WTC11 (cell line): ENCODE measurements around the gene MTCL1. TPM values are rescaled to one million over a fixed set of nuclear protein-coding genes. Genes with fewer than 3 reads are reported as not detected.

Experiments
- ATAC-seq: fragments of 200-7000 bp; cut with Tn5 transposase; 2 replicates; pipeline ENCODE4 v1.10.0; 2021; ENCODE audit warnings: mild to moderate bottlenecking, moderate library complexity
- CTCF ChIA-PET: fragments of 300-600 bp; sonication (Branson Sonifier 250); formaldehyde crosslinking; loops from one replicate; lab custom pipeline; 2021; ENCODE audit warnings: antibody characterized with exemption; lab: Charles Lee
- POLR2A ChIA-PET: fragments of 350-600 bp; sonication (Branson Sonifier 250); formaldehyde crosslinking; loops from one replicate; lab custom pipeline; 2021; ENCODE audit warnings: antibody characterized with exemption; lab: Charles Lee
- DNase-seq: peaks from one replicate; pipeline ENCODE4 v3.0.0; 2021; ENCODE audit warnings: low spot score
- H3K27ac Mint-ChIP-seq: 2 replicates; pipeline ENCODE4 v1.8.0; 2021; ENCODE audit warnings: mixed read lengths
- H3K27me3 Mint-ChIP-seq: 2 replicates; pipeline ENCODE4 v1.8.0; 2021; ENCODE audit warnings: low read depth, mild to moderate bottlenecking, moderate library complexity, mixed read lengths
- H3K36me3 Mint-ChIP-seq: 2 replicates; pipeline ENCODE4 v1.8.0; 2021; ENCODE audit warnings: mixed read lengths
- H3K4me1 Mint-ChIP-seq: 2 replicates; pipeline ENCODE4 v1.8.0; 2022; ENCODE audit warnings: mixed read lengths
- H3K4me3 Mint-ChIP-seq: 2 replicates; pipeline ENCODE4 v1.8.0; 2021; ENCODE audit warnings: mild to moderate bottlenecking, moderate library complexity, mixed read lengths
- H3K9me3 Mint-ChIP-seq: 2 replicates; pipeline ENCODE4 v1.8.0; 2021; ENCODE audit warnings: mixed read lengths
- FOXJ3 ChIP-seq: sonication (generic); formaldehyde crosslinking; IDR thresholded peaks from 2 replicates; pipeline ENCODE4 v1.9.0; 2021; ENCODE audit warnings: missing genetic modification reagents, mild to moderate bottlenecking, borderline replicate concordance
- FOXP1 ChIP-seq: sonication (generic); formaldehyde crosslinking; IDR thresholded peaks from 2 replicates; pipeline ENCODE4 v1.8.0; 2022; ENCODE audit warnings: missing genetic modification reagents, mild to moderate bottlenecking, moderate library complexity, borderline replicate concordance
- GRHL2 ChIP-seq: fragments of 250-450 bp; sonication (Bioruptor Pico); IDR thresholded peaks from 2 replicates; pipeline ENCODE4 v1.8.0; 2022; ENCODE audit warnings: mild to moderate bottlenecking, moderate library complexity; ENCODE audit not compliant: insufficient replicate concordance, severe bottlenecking
- IRF2 ChIP-seq: sonication (generic); formaldehyde crosslinking; IDR thresholded peaks from 2 replicates; pipeline ENCODE4 v1.8.0; 2022; ENCODE audit warnings: low read depth, missing genetic modification reagents, borderline replicate concordance
- SMAD3 ChIP-seq: sonication (generic); formaldehyde crosslinking; IDR thresholded peaks from 2 replicates; pipeline ENCODE4 v1.8.0; 2022; ENCODE audit warnings: missing genetic modification reagents, mild to moderate bottlenecking, borderline replicate concordance
- TCF7 ChIP-seq: sonication (generic); formaldehyde crosslinking; IDR thresholded peaks from 2 replicates; pipeline ENCODE4 v1.8.0; 2022; ENCODE audit warnings: mild to moderate bottlenecking, low read depth, missing genetic modification reagents, moderate library complexity
- TEAD4 ChIP-seq: sonication (generic); formaldehyde crosslinking; IDR thresholded peaks from 2 replicates; pipeline ENCODE4 v1.8.0; 2022; ENCODE audit warnings: mild to moderate bottlenecking, missing genetic modification reagents
- ZNF219 ChIP-seq: sonication (generic); formaldehyde crosslinking; IDR thresholded peaks from 2 replicates; pipeline ENCODE4 v1.8.0; 2023; ENCODE audit warnings: missing genetic modification reagents, mild to moderate bottlenecking, borderline replicate concordance
- ZNF671 ChIP-seq: fragments of 250-450 bp; sonication (Bioruptor Pico); IDR thresholded peaks from 2 replicates; pipeline ENCODE4 v1.8.0; 2021; ENCODE audit warnings: mild to moderate bottlenecking
- total RNA-seq: library from RNA; stranded (reverse); gene quantifications from 3 replicates; pipeline ENCODE4 v1.2.3, GENCODE V29; 2021
- TF ChIP-seq, protein P1 (sequence below): sonication (generic); formaldehyde crosslinking; IDR thresholded peaks from 2 replicates; pipeline ENCODE4 v1.8.0; 2022; ENCODE audit warnings: mild to moderate bottlenecking, missing genetic modification reagents
- TF ChIP-seq, protein P2 (sequence below): sonication (generic); formaldehyde crosslinking; IDR thresholded peaks from 2 replicates; pipeline ENCODE4 v1.8.1; 2022; ENCODE audit warnings: low read depth, mild to moderate bottlenecking, moderate library complexity, missing genetic modification reagents, borderline replicate concordance
- TF ChIP-seq, protein P3 (sequence below): sonication (generic); formaldehyde crosslinking; IDR thresholded peaks from 2 replicates; pipeline ENCODE4 v1.8.0; 2023; ENCODE audit warnings: mild to moderate bottlenecking, missing genetic modification reagents
- TF ChIP-seq, protein P4 (sequence below): fragments of 250-450 bp; sonication (Bioruptor Pico); IDR thresholded peaks from 2 replicates; pipeline ENCODE4 v1.9.0; 2021; ENCODE audit warnings: moderate library complexity, mild to moderate bottlenecking, inconsistent platforms, borderline replicate concordance
- TF ChIP-seq, protein P5 (sequence below): sonication (generic); formaldehyde crosslinking; IDR thresholded peaks from 2 replicates; pipeline ENCODE4 v1.8.1; 2023; ENCODE audit warnings: mild to moderate bottlenecking, missing genetic modification reagents
- TF ChIP-seq, protein P6 (sequence below): sonication (generic); formaldehyde crosslinking; IDR thresholded peaks from 2 replicates; pipeline ENCODE4 v1.8.1; 2023; ENCODE audit warnings: mild to moderate bottlenecking, missing genetic modification reagents, moderate library complexity
- TF ChIP-seq, protein P7 (sequence below): sonication (generic); formaldehyde crosslinking; IDR thresholded peaks from 2 replicates; pipeline ENCODE4 v1.8.0; 2023; ENCODE audit warnings: missing genetic modification reagents

MTCL1 gene
- total RNA-seq, 1 experiment from 2014 or later: 64.3 TPM

DNA sequence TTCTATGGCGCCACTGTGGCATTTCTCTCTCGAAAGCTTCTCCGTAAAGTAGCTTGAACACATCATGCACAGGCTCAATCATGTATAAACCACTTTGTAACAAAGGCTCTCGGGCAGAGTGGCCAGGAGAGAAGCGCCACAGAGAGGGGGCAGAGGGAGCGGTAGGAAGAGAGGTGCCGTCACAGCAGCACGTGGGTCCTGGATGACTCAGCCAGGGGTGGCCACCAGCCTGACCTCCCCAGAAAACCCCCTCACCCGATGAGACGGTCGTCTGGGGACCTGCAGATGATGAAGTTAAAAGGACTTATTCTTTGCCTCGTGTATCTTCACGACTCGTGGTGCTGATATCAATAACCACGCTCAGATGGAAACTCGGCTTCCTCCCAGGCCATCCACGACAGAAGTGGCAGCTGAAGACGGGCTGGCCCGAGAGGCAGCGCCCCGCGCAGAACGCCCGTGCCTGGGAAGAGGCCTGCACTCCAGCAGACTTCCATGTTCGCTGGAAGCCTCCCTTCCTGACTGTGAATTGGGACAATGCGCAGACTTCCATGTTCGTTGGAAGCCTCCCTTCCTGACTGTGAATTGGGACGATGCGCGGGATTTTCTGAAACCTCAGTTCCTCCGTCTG lies 46.4 kb upstream of the MTCL1 start (continued):
- TF ChIP-seq, protein P1, sequence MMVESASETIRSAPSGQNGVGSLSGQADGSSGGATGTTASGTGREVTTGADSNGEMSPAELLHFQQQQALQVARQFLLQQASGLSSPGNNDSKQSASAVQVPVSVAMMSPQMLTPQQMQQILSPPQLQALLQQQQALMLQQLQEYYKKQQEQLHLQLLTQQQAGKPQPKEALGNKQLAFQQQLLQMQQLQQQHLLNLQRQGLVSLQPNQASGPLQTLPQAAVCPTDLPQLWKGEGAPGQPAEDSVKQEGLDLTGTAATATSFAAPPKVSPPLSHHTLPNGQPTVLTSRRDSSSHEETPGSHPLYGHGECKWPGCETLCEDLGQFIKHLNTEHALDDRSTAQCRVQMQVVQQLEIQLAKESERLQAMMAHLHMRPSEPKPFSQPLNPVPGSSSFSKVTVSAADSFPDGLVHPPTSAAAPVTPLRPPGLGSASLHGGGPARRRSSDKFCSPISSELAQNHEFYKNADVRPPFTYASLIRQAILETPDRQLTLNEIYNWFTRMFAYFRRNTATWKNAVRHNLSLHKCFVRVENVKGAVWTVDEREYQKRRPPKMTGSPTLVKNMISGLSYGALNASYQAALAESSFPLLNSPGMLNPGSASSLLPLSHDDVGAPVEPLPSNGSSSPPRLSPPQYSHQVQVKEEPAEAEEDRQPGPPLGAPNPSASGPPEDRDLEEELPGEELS (CRISPR knock-in tag): no peak

DNA sequence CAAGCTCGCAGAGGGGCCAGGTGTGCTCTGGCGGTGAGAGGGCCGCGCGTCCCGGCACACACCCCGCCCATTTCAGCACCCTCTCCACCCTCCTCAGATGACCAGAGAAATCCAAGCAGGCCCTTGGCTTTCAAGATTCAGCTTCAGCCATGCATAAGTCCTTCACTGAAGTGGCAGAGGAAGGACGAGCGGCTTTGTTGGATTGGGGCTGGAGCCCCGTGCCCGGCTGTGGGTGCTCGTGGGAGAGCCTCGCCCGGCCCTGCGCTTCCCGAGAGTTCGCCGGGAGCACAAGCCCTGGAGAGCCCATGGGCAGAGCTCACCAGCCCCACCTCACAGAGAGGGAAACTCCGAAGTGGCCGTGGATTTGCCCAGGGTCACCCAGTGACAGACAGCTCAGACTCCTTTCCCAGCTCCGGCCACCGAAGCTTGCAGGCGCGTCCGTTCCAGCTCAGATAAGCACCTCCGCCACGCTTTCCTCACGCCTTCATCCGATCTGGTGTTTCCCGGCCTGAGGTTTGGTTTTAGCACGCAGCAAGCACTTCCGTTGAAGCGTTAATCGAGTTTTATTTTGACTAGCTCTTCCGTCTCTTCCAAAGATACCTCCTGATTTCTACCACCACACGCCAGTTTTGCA lies 45.6 kb upstream of the MTCL1 start:
- Mint-ChIP-seq H3K9me3 (peaks cover 1% of the 10 kb centered on the region), H3K27ac (peak overlapping the region; percentile 33; the same call in 1 of the 2 replicates), H3K4me1 (peaks cover 49% of the 10 kb centered on the region), H3K4me3 (no peak overlapping the region), H3K36me3 (no peaks in the 10 kb centered on the region), H3K27me3 (peaks cover 2% of the 10 kb centered on the region; the same call in 1 of the 2 replicates)
- TF ChIP-seq, protein P2, sequence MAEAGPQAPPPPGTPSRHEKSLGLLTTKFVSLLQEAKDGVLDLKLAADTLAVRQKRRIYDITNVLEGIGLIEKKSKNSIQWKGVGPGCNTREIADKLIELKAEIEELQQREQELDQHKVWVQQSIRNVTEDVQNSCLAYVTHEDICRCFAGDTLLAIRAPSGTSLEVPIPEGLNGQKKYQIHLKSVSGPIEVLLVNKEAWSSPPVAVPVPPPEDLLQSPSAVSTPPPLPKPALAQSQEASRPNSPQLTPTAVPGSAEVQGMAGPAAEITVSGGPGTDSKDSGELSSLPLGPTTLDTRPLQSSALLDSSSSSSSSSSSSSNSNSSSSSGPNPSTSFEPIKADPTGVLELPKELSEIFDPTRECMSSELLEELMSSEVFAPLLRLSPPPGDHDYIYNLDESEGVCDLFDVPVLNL (CRISPR knock-in tag): no peak
- TF ChIP-seq ZNF671 (CRISPR knock-in tag): no peak
- no peak for TF ChIP-seq TEAD4 (CRISPR knock-in tag)
- TF ChIP-seq, protein P3, sequence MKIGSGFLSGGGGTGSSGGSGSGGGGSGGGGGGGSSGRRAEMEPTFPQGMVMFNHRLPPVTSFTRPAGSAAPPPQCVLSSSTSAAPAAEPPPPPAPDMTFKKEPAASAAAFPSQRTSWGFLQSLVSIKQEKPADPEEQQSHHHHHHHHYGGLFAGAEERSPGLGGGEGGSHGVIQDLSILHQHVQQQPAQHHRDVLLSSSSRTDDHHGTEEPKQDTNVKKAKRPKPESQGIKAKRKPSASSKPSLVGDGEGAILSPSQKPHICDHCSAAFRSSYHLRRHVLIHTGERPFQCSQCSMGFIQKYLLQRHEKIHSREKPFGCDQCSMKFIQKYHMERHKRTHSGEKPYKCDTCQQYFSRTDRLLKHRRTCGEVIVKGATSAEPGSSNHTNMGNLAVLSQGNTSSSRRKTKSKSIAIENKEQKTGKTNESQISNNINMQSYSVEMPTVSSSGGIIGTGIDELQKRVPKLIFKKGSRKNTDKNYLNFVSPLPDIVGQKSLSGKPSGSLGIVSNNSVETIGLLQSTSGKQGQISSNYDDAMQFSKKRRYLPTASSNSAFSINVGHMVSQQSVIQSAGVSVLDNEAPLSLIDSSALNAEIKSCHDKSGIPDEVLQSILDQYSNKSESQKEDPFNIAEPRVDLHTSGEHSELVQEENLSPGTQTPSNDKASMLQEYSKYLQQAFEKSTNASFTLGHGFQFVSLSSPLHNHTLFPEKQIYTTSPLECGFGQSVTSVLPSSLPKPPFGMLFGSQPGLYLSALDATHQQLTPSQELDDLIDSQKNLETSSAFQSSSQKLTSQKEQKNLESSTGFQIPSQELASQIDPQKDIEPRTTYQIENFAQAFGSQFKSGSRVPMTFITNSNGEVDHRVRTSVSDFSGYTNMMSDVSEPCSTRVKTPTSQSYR (CRISPR knock-in tag): no peak
- TF ChIP-seq, protein P4, sequence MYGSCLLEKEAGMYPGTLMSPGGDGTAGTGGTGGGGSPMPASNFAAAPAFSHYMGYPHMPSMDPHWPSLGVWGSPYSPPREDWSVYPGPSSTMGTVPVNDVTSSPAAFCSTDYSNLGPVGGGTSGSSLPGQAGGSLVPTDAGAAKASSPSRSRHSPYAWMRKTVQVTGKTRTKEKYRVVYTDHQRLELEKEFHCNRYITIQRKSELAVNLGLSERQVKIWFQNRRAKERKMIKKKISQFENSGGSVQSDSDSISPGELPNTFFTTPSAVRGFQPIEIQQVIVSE: no peak
- TF ChIP-seq SMAD3 (CRISPR knock-in tag): no peak
- TF ChIP-seq, protein P5, sequence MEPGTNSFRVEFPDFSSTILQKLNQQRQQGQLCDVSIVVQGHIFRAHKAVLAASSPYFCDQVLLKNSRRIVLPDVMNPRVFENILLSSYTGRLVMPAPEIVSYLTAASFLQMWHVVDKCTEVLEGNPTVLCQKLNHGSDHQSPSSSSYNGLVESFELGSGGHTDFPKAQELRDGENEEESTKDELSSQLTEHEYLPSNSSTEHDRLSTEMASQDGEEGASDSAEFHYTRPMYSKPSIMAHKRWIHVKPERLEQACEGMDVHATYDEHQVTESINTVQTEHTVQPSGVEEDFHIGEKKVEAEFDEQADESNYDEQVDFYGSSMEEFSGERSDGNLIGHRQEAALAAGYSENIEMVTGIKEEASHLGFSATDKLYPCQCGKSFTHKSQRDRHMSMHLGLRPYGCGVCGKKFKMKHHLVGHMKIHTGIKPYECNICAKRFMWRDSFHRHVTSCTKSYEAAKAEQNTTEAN (CRISPR knock-in tag): no peak
- TF ChIP-seq ZNF219 (CRISPR knock-in tag): no peak
- TF ChIP-seq IRF2: no peak
- no peak for TF ChIP-seq FOXJ3 (CRISPR knock-in tag)
- TF ChIP-seq, protein P6, sequence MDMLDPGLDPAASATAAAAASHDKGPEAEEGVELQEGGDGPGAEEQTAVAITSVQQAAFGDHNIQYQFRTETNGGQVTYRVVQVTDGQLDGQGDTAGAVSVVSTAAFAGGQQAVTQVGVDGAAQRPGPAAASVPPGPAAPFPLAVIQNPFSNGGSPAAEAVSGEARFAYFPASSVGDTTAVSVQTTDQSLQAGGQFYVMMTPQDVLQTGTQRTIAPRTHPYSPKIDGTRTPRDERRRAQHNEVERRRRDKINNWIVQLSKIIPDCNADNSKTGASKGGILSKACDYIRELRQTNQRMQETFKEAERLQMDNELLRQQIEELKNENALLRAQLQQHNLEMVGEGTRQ (CRISPR knock-in tag): no peak
- no peak for TF ChIP-seq TCF7 (CRISPR knock-in tag)
- no peak for TF ChIP-seq FOXP1 (CRISPR knock-in tag)
- no peak for TF ChIP-seq GRHL2 (CRISPR knock-in tag)
- TF ChIP-seq, protein P7, sequence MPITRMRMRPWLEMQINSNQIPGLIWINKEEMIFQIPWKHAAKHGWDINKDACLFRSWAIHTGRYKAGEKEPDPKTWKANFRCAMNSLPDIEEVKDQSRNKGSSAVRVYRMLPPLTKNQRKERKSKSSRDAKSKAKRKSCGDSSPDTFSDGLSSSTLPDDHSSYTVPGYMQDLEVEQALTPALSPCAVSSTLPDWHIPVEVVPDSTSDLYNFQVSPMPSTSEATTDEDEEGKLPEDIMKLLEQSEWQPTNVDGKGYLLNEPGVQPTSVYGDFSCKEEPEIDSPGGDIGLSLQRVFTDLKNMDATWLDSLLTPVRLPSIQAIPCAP (CRISPR knock-in tag): no peak
- ATAC-seq (no peak), DNase-seq (no peak)
- ChIA-PET POLR2A (no interaction called here), CTCF (interaction anchor here (0.8 to 2.0 kb wide), 3 partner anchors 37 to 328 kb away, joined by 4 to 10 read pairs (median 6); no protein-coding TSS in a partner anchor)
